ENCODE results near the gene RAMP1. TPM values are rescaled to one million over a fixed set of nuclear protein-coding genes. Genes with fewer than 3 reads are reported as not detected.

RAMP1 gene
- total RNA-seq, 1 donor from 2014 or later, result 105 TPM

- DNase-seq (ENCODE audit: low spot score, unreplicated experiment), result no peak
- H3K4me1 Mint-ChIP-seq (ENCODE audit: low read depth), result no peaks in the 10 kb centered on the region
These were observed 52.1 kb downstream of the RAMP1 start for GRCh38 chr2:237911363-237912017.

GRCh38 chr2:237912271-237913192 is 53.1 kb downstream of the RAMP1 start:
- no peak for TF ChIP-seq CTCF (IDR thresholded peaks at IDR 0.05; ENCODE audit: unreplicated experiment)
- no peak for DNase-seq (ENCODE audit: low spot score, unreplicated experiment)
- no peak overlapping the region for H3K27ac Mint-ChIP-seq
- no peaks in the 10 kb centered on the region for H3K4me1 Mint-ChIP-seq (ENCODE audit: low read depth)
- H3K9me3 Mint-ChIP-seq (ENCODE audit: low read depth), result peaks cover under 1% of the 10 kb centered on the region
- no peak overlapping the region for H3K4me3 Mint-ChIP-seq (ENCODE audit: low read depth)
- no peaks in the 10 kb centered on the region for H3K27me3 Mint-ChIP-seq
- H3K36me3 Mint-ChIP-seq (ENCODE audit: insufficient read depth), result peaks cover 11% of the 10 kb centered on the region

More at GRCh38 chr2:237911363-237912017, 52.1 kb downstream of the RAMP1 start:
- Mint-ChIP-seq H3K9me3 (ENCODE audit: low read depth) (peaks cover 7% of the 10 kb centered on the region), H3K36me3 (ENCODE audit: insufficient read depth) (peaks cover 18% of the 10 kb centered on the region), H3K4me3 (ENCODE audit: low read depth) (no peak overlapping the region), H3K27ac (no peak overlapping the region), H3K27me3 (no peaks in the 10 kb centered on the region)
- no peak for TF ChIP-seq CTCF (IDR thresholded peaks at IDR 0.05; ENCODE audit: unreplicated experiment)

- peaks cover 11% of the 10 kb centered on the region for H3K36me3 Mint-ChIP-seq (ENCODE audit: insufficient read depth)
- no peaks in the 10 kb centered on the region for H3K9me3 Mint-ChIP-seq (ENCODE audit: low read depth)
- no peak overlapping the region for H3K4me3 Mint-ChIP-seq (ENCODE audit: low read depth)
- no peak for DNase-seq (ENCODE audit: low spot score, unreplicated experiment)
- no peak overlapping the region for H3K27ac Mint-ChIP-seq
- H3K4me1 Mint-ChIP-seq (ENCODE audit: low read depth), result no peaks in the 10 kb centered on the region
- H3K27me3 Mint-ChIP-seq, result no peaks in the 10 kb centered on the region
- no peak for TF ChIP-seq CTCF (IDR thresholded peaks at IDR 0.05; ENCODE audit: unreplicated experiment)
These were observed 53.9 kb downstream of the RAMP1 start for GRCh38 chr2:237913193-237913917.

- H3K4me1 Mint-ChIP-seq (ENCODE audit: low read depth), result no peaks in the 10 kb centered on the region
- no peak overlapping the region for H3K4me3 Mint-ChIP-seq (ENCODE audit: low read depth)
- H3K9me3 Mint-ChIP-seq (ENCODE audit: low read depth), result no peaks in the 10 kb centered on the region
- DNase-seq (ENCODE audit: low spot score, unreplicated experiment), result no peak
- H3K27me3 Mint-ChIP-seq, result peaks cover 3% of the 10 kb centered on the region
- TF ChIP-seq CTCF (IDR thresholded peaks at IDR 0.05; ENCODE audit: unreplicated experiment), result no peak
- peaks cover 5% of the 10 kb centered on the region for H3K36me3 Mint-ChIP-seq (ENCODE audit: insufficient read depth)
- H3K27ac Mint-ChIP-seq, result no peak overlapping the region
These were observed 56.2 kb downstream of the RAMP1 start for GRCh38 chr2:237915576-237915975.

GRCh38 chr2:237916296-237916695 is 56.9 kb downstream of the RAMP1 start:
- H3K9me3 Mint-ChIP-seq (ENCODE audit: low read depth), result no peaks in the 10 kb centered on the region
- H3K27ac Mint-ChIP-seq, result peak overlapping the region; percentile 2
- peaks cover 6% of the 10 kb centered on the region for H3K27me3 Mint-ChIP-seq
- H3K36me3 Mint-ChIP-seq (ENCODE audit: insufficient read depth), result peaks cover 4% of the 10 kb centered on the region
- no peak for TF ChIP-seq CTCF (IDR thresholded peaks at IDR 0.05; ENCODE audit: unreplicated experiment)
- DNase-seq (ENCODE audit: low spot score, unreplicated experiment), result no peak
- no peak overlapping the region for H3K4me3 Mint-ChIP-seq (ENCODE audit: low read depth)
- no peaks in the 10 kb centered on the region for H3K4me1 Mint-ChIP-seq (ENCODE audit: low read depth)
